Panc1 (cell line): ENCODE data around the gene IFI27L2. TPM values are rescaled to one million over a fixed set of nuclear protein-coding genes. Genes with fewer than 3 reads are reported as not detected.

Experiments
- ATAC-seq: fragments of 200-7000 bp; cut with Tn5 transposase; 2 replicates; pipeline ENCODE4 v1.9.1; 2020; ENCODE audit warnings: mild to moderate bottlenecking, moderate library complexity
- BruUV-seq: library from RNA; stranded (reverse); fragments of 400-500 nt; replicated peaks from 2 replicates; lab custom pipeline; 2021; lab: Mats Ljungman, UMichigan
- CTCF ChIA-PET: fragments of 300-600 bp; sonication (Branson Sonifier 250); formaldehyde crosslinking; loops from one replicate; lab custom pipeline; 2022; ENCODE audit warnings: antibody characterized with exemption; lab: Charles Lee
- POLR2A ChIA-PET: fragments of 300-600 bp; sonication (Branson Sonifier 250); formaldehyde crosslinking; loops from one replicate; lab custom pipeline; 2022; ENCODE audit warnings: antibody characterized with exemption; lab: Charles Lee
- DNase-seq: peaks from one replicate; pipeline ENCODE4 v3.0.0-alpha.2; 2010; ENCODE audit warnings: low read depth, low spot score
- H3K27ac ChIP-seq: 2 replicates; pipeline ENCODE4 v1.5.1; 2011; ENCODE audit warnings: mild to moderate bottlenecking, low read length, inconsistent platforms
- H3K27me3 ChIP-seq: fragments of 200-500 bp; sonication (Bioruptor generic); 2 replicates; pipeline ENCODE4 v1.6.0; 2014; ENCODE audit warnings: low read length, inconsistent platforms; ENCODE audit not compliant: control insufficient read depth, insufficient read depth
- H3K36me3 ChIP-seq: fragments of 200-500 bp; sonication (Bioruptor generic); 2 replicates; pipeline ENCODE4 v1.5.1; 2014; ENCODE audit warnings: inconsistent platforms, mild to moderate bottlenecking, low read length, moderate library complexity; ENCODE audit not compliant: control insufficient read depth, insufficient read depth
- H3K4me1 ChIP-seq: 2 replicates; pipeline ENCODE4 v1.5.1; 2011; ENCODE audit warnings: inconsistent platforms, mild to moderate bottlenecking, low read length, moderate library complexity; ENCODE audit not compliant: control insufficient read depth, insufficient read depth
- H3K4me3 ChIP-seq, 2 experiments: 2 replicates each; pipeline ENCODE4 v1.5.1; 2011 to 2012; ENCODE audit warnings: low read depth in 2 of 2, low read length in 2 of 2, mild to moderate bottlenecking in 2 of 2, inconsistent platforms in 1 of 2, moderate library complexity in 1 of 2
- H3K9me3 ChIP-seq: fragments of 200-500 bp; sonication (Bioruptor generic); 2 replicates; pipeline ENCODE4 v1.5.1; 2014; ENCODE audit warnings: low read depth, mild to moderate bottlenecking, inconsistent platforms, low read length, moderate library complexity; ENCODE audit not compliant: control insufficient read depth, insufficient read depth
- CTCF ChIP-seq: fragments of 450-650 bp; IDR thresholded peaks from 2 replicates; pipeline ENCODE4 v1.5.1; 2017; ENCODE audit warnings: mild to moderate bottlenecking
- POLR2AphosphoS5 ChIP-seq: IDR thresholded peaks from 2 replicates; pipeline ENCODE4 v1.6.1; 2012; ENCODE audit warnings: mild to moderate bottlenecking, low read depth, low read length, moderate library complexity
- REST ChIP-seq, 2 experiments: IDR thresholded peaks; 2 replicates each; pipeline ENCODE4 v1.6.1; 2011 to 2012; ENCODE audit warnings: low read depth in 2 of 2, control low read depth in 1 of 2, low read length in 1 of 2, mild to moderate bottlenecking in 1 of 2, moderate library complexity in 1 of 2; ENCODE audit not compliant: insufficient read depth in 1 of 2
- SIN3A ChIP-seq: IDR thresholded peaks from 2 replicates; pipeline ENCODE4 v1.6.1; 2012; ENCODE audit warnings: low read depth, mild to moderate bottlenecking, low read length, moderate library complexity, borderline replicate concordance; ENCODE audit not compliant: insufficient read depth
- TCF7L2 ChIP-seq: IDR thresholded peaks from 2 replicates; pipeline ENCODE4 v1.6.1; 2011; ENCODE audit warnings: mild to moderate bottlenecking, low read depth, low read length, inconsistent platforms
- in situ Hi-C: cut with HindIII; loops from 2 replicates; pipeline ENCODE4 v1.10.0; 2016; ENCODE audit warnings: low sequenced_read_pairs, low pct_unique_long_range_greater_than_20kb
- intact Hi-C: fragments of 100-400 bp; cut with micrococcal nuclease; formaldehyde crosslinking; loops from one replicate; pipeline ENCODE4 v1.10.0; 2022; ENCODE audit not compliant: unreplicated experiment
- total RNA-seq: library from RNA; stranded (reverse); gene quantifications from one replicate; pipeline ENCODE4 v1.2.1, GENCODE V29; 2021; ENCODE audit not compliant: unreplicated experiment

Gene IFI27L2
- total RNA-seq, 1 experiment from 2014 or later: 13.2 TPM

GRCh38 chr14:94175011-94175745 is 45.8 kb upstream of the IFI27L2 start:
- Histone ChIP-seq H3K27me3 (peaks cover 4% of the 10 kb centered on the region; the same call in 1 of the 2 replicates), H3K27ac (no peak overlapping the region), H3K4me1 (peaks cover 4% of the 10 kb centered on the region), H3K9me3 (no peaks in the 10 kb centered on the region), H3K36me3 (no peaks in the 10 kb centered on the region; the same call in 1 of the 2 replicates), H3K4me3 (peak overlapping the region; percentile 37 to 52)
- ChIA-PET POLR2A (interaction anchor here (0.7 kb wide), 1 partner anchor 140 kb away, joined by 3 read pairs; no protein-coding TSS in a partner anchor), CTCF (interaction anchor here (0.6 kb wide), 1 partner anchor 43 kb away, joined by 3 read pairs; no protein-coding TSS in a partner anchor)
- intact Hi-C loops (no loop called here), in situ Hi-C loops (no loop called here)
- no peak for TF ChIP-seq REST (IDR thresholded peaks at IDR 0.05; ENCODE audit: insufficient read depth in 1 of 2, low read depth in 2 of 2, low read length in 1 of 2)
- TF ChIP-seq SIN3A: no peak
- TF ChIP-seq POLR2AphosphoS5: no peak
- TF ChIP-seq CTCF: no peak
- TF ChIP-seq TCF7L2: no peak
- BruUV-seq: no TSS peak
- DNase-seq (no peak), ATAC-seq (no peak)

- intact Hi-C loops: no loop called here
- no TSS peak for BruUV-seq
- Histone ChIP-seq H3K9me3 (no peaks in the 10 kb centered on the region), H3K4me1 (peaks cover 4% of the 10 kb centered on the region), H3K27me3 (peaks cover 4% of the 10 kb centered on the region; the same call in 1 of the 2 replicates), H3K36me3 (no peaks in the 10 kb centered on the region; the same call in 1 of the 2 replicates), H3K27ac (no peak overlapping the region), H3K4me3 (peak overlapping the region; percentile 37 to 52)
- ChIA-PET POLR2A (no interaction called here), CTCF (no interaction called here)
- no peak for TF ChIP-seq TCF7L2
- no peak for ATAC-seq
- in situ Hi-C loops: no loop called here
- DNase-seq: no peak
Observed at GRCh38 chr14:94174604-94175010, 45.2 kb upstream of the IFI27L2 start.
